COR-L47 (cell line): ENCODE data around the gene SDHC.

ENCODE experiments used
- DNase-seq: peaks from one replicate; lab custom pipeline; 2025; lab: John Stamatoyannopoulos, UW

SDHC gene

DNA sequence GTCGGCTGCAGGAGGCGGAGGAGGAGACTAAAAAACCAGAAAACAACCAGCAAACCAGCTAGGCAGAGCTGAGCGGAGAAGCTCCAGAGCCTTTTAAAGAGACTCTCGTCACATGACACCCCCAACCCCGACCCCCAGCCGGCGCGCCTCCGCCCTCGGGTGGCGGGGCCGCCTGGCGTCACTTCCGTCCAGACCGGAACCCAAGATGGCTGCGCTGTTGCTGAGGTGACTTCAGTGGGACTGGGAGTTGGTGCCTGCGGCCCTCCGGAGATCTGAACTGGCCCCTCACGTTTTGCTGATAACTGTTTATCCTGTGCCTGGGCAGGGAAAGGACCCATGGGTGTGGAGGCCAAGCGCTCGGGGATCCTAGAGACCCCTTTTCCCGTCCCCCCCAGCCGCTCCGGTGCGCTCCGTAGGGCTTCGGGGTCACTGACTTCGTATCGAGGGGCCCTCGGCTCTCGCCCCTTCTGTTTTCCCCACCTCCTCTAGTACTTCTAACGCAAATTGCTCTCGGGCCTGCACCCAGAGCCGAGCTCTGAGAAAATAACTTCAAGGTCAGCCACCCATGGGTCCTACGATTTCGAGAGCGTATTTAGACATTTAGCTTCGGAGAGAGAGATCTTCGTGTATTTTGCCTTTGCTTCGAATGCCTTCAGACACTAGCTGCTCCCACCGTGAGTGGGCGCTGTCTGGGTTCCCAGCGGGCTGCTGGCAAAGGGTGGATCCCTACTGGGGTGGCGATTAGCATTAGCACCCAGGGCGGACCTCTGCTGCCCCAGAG lies at the start of gene SDHC:
SDHC (plus strand) TSS at position 181 of the 781 bp plus-strand sequence; CDS start at position 206, 25 bp downstream.
- peak; percentile 72 for DNase-seq

GRCh38 chr1:161265305-161265704 lies 48.9 kb upstream of the SDHC start:
- no peak for DNase-seq

GRCh38 chr1:161266202-161266601 lies 48.0 kb upstream of the SDHC start:
- DNase-seq, result peak; percentile 46

- DNase-seq, result no peak
Measured at GRCh38 chr1:161266836-161267235, 47.3 kb upstream of the SDHC start.

GRCh38 chr1:161267321-161267720 lies 46.9 kb upstream of the SDHC start:
- no peak for DNase-seq

DNA sequence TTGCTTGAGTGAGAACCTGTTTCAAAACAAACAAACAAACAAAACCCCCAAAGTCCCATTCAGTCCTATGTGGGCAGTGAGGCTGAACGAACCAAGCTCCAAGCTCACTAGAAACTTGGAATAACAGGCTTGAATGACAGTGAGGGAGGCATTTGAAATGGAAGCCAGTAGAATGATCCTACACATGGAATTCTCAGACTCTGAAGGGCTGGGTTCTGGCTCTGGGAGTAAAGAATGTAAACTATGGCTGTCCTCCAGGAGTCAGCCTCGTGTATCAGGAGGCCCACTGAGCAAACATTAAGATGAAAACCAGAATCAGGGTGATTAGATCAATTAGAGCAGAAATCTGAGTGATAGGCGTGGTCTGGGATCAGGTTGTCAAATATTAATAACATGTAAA lies 40.8 kb upstream of the SDHC start:
- DNase-seq, result no peak

DNA sequence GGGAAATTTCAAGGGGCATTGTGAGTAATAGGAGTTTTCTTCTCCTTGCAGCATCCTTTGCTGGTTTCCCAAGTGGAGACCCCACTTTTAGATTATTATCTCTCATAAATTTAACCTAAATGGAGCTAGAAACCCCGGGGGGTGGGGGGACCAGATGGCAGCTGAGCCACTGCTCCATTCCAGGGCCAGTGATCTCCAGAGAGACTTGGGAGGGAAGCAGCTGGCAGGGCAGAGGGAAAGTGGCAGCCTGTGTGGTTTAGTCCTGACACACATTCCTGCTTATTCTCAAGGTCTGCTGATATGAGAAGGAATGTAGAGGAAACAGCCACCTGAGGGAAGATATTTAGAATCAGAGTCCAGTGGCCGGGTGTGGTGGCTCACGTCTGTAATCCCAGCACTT lies 39.3 kb upstream of the SDHC start:
- no peak for DNase-seq

- DNase-seq, result no peak
Measured at GRCh38 chr1:161282991-161283390, 31.2 kb upstream of the SDHC start.

GRCh38 chr1:161285113-161285512 lies 29.1 kb upstream of the SDHC start:
- no peak for DNase-seq

- no peak for DNase-seq
Measured at GRCh38 chr1:161285521-161285920, 28.7 kb upstream of the SDHC start.

- DNase-seq, result no peak
Measured at GRCh38 chr1:161287482-161288054, 26.6 kb upstream of the SDHC start.

- no peak for DNase-seq
Measured at GRCh38 chr1:161290779-161291178, 23.4 kb upstream of the SDHC start.

DNA sequence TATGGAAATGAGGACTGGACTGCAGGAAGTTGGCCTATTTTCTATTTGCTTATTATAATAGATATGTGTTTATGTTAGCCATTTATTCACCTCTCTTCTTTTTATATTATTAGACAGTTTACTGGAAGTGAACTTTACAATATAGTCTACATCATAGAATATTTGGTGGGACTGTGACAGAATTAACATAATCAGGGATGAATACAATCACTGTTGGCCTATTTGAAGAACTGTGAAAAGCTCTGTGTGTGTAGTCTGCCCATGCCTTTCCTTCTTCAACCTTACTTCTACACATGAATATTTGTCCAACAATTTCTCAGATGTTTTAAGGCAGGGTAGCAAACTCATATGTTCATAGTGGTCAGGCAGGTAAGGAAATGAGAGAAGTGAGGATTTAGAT lies 16.8 kb upstream of the SDHC start:
- DNase-seq, result no peak

GRCh38 chr1:161298116-161298515 lies 16.1 kb upstream of the SDHC start:
- no peak for DNase-seq

GRCh38 chr1:161299347-161299746 lies 14.8 kb upstream of the SDHC start:
- DNase-seq, result no peak

GRCh38 chr1:161300478-161300877 lies 13.7 kb upstream of the SDHC start:
- DNase-seq, result no peak

GRCh38 chr1:161304927-161305866 lies 9.0 kb upstream of the SDHC start:
- DNase-seq, result no peak

GRCh38 chr1:161305867-161306519 lies 8.2 kb upstream of the SDHC start:
- peak; percentile 79 for DNase-seq

GRCh38 chr1:161307230-161307768 lies 6.9 kb upstream of the SDHC start:
- no peak for DNase-seq

DNA sequence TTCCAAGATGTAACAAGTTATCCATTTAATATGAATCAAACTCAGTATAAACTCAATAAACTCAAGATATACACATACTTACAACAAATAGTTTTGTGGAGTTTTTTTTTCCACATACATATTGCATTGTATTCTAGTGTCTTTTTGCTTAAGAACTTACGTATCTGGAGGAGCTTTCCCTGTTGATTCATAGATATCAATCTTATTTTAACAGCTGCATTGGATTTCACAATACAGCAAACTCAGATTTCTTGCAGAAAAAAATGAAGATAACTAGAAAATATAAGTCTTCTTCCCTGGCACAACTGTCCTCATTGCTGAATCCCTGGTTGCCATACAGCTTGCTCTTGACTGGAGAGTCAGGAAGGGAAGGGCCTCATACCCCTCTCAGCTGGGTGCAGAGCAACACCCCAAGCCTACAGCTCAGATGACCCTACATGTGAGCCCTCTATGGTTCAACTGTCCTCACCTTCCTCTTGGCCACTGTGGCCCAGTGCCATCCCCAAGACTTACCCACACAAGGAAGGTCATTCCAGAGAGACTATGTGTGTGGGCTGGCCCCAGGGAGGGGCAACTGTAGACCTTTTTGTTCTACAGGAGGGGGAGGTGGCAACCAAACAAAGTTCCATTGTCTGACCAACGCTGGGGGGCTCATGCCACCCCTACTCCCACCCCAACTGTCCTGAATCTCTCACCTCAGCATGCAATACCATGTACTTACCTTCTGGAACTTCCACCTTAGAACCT lies 6.1 kb upstream of the SDHC start:
- DNase-seq, result no peak

GRCh38 chr1:161309868-161310267 lies 4.3 kb upstream of the SDHC start, which contains the start of gene MPZ:
TSS of gene MPZ (minus strand) at chr1:161309968. CDS start at chr1:161309905, 63 bp downstream.
- DNase-seq, result no peak
